H1 (cell line): ENCODE results near the gene SOX6.

Experiments used
- HDAC2 ChIP-seq, 2 experiments: fragments of 300-600 bp in 1 of 2; sonication (generic) in 1 of 2; IDR thresholded peaks; 2 replicates each; pipeline ENCODE4 v1.6.1; 2011 to 2012; ENCODE audit warnings: low read depth in 2 of 2, low read length in 2 of 2, mild to moderate bottlenecking in 2 of 2, moderate library complexity in 2 of 2, borderline replicate concordance in 1 of 2, inconsistent platforms in 1 of 2
- POLR2A ChIP-seq, 2 experiments: IDR thresholded peaks; 1 replicate in 1 of 2; 2 replicates in 1 of 2; pipeline ENCODE4 v1.6.1; 2011; ENCODE audit warnings: low read depth in 2 of 2, low read length in 2 of 2, mild to moderate bottlenecking in 2 of 2; ENCODE audit errors: control extremely low read depth in 1 of 2
- RXRA ChIP-seq: IDR thresholded peaks from 2 replicates; pipeline ENCODE4 v1.6.1; 2011; ENCODE audit warnings: low read depth, mild to moderate bottlenecking, low read length, moderate library complexity; ENCODE audit not compliant: insufficient read depth
- TAF1 ChIP-seq: IDR thresholded peaks from 2 replicates; pipeline ENCODE4 v1.6.1; 2011; ENCODE audit warnings: mild to moderate bottlenecking, low read depth, low read length

GRCh38 chr11:16171882-16172281 lies 184.5 kb downstream of the SOX6 start:
- no peak for TF ChIP-seq HDAC2 (IDR thresholded peaks at IDR 0.05; ENCODE audit: borderline replicate concordance in 1 of 2, low read depth in 2 of 2, low read length in 2 of 2)
- no peak for TF ChIP-seq TAF1
- no peak for TF ChIP-seq POLR2A (IDR thresholded peaks at IDR 0.05; ENCODE audit: control extremely low read depth in 1 of 2, low read depth in 2 of 2, low read length in 2 of 2)
- no peak for TF ChIP-seq RXRA
